Stimulated activated CD4-positive, alpha-beta T cell treated with anti-CD3 and anti-CD28 coated beads, Interleukin-4, amount 100 ng/mL, for 24 hours (primary cell): ENCODE results near the gene LIME1.
"Not testable (repeated sequence)": the region's sequence is repeated elsewhere in the genome, so short reads cannot be mapped to it uniquely, and the experiment has no call there.

Source experiments
- DNase-seq: peaks from one replicate; pipeline ENCODE4 v3.0.0-alpha.2; 2020

Gene LIME1

DNA sequence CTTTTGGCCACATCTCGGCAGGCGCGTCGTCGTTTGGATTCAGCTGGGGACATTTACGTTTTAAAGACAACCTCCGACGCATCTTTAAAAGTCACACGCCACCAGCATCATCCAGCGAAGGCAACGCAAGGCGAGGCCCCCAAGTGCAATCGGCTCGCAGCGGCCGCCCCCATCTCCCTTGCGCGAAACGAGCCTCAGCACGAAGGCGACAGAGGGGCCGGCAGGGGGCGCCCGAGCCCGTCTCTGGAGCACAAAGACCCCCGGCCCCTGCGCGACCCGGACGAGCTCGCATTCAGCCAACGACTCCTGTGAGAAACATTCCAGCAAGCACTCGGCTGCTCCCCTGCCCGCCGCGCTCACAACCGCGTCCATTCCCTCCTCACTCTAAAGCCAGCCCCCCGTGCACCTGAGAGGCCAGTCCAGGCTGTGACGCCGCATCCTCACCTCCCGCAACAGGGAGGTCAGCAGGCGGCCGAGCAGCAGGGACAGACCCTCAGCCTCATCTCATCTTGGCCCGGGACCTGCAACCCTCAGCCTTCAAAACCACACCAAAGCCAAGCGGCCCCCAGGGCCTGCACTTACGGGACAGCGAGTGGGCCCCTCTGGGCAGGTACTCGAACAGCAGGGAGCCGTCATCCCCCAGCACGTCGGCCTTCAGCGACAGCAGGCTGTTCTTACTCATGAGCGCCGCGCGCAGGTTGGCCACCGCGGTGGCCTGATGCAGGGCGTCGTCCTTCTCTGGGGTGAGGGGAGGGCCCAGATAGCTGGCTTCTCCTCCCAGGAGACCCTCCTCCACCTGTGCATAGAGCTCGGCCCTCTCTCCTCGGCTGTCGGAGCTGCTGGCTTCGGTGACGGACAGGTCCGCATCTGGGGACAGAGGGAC lies 38.9 kb downstream of the LIME1 start:
- DNase-seq = peak; percentile 24

DNA sequence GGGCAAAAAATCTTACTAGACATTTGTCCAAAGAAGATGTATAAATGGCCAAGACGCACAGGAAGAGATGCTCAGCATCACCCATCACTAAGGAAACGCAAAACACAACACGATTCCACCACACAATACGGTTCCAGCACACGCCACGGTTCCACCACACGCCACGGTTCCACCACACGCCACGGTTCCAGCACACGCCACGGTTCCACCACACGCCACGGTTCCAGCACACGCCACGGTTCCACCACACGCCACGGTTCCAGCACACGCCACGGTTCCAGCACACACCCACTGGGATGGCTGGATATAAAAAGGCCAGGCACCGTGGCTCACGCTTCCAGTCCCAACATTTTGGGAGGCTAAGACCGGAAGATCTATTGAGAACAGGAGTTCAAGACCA lies 40.4 kb downstream of the LIME1 start:
- DNase-seq = not testable (repeated sequence)

DNA sequence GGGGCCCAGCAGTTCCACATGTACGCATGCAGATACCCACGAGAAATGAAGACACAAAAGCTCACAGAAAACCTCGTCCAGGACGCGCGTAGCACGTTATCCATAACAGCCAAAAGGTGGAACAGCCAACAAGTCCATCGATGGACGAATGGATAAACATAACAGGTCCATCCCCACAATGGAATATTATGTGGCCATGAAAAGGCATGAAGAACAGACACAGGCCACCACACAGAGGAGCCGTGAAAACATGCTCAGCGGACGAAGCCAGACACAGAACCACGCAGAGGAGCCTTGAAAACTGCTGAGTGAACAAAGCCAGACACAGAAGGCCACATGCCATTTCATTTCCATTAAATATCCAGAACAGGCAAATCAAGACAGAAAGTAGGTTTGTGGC lies 41.1 kb downstream of the LIME1 start:
- DNase-seq = no peak

DNA sequence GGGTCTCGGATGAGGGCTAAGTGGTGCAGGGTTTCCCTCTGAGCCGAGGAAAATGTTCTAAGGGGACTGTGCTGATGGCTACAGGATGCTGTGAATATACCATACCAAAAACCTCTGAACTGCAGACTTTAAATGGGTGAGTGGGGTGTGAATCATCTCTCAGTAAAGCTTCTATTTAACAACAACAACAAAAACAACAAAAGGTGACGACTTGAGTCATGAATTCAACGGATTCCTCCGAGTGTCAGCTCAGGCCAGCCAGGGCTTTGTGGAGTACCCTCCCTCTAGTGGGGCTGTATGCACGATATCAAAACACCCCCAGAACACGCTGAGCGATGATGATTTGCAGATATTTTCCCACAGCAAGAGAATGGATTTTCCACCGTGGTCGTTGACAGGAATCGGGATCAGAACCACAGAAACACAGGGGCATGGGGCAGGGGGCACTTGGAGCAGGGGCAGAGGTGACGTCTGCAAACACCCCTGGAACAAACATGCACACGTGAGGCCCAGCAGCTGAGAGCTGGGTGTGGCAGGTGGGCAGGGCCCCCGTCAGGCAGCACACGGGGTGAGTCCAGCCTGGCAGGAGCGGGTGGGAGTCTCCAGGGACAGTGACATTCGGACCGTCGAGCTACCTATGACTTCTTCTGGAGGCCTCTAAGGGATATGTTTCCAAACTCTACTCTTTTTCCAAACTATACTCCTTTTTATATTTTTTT lies 41.7 kb downstream of the LIME1 start:
- DNase-seq = no peak

DNA sequence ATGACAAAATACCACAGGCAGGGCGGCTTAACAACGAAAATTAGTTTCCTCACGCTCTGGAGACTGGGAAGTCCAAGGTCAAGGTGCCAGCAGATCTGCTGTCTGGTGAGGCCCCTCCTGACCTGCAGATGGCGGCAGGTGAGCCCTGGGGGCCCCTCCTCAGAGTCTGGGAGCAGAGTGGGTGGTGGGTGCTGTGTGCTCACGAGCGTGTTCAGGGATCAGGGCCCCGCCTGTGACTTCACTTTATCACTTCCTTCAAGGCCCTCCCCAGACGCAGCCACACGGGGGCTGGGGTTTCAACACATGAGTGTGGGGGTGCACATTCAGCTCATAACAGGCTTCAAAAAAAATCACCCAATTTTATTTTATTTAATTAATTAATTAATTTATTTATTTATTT lies 42.4 kb downstream of the LIME1 start:
- DNase-seq = no peak

DNA sequence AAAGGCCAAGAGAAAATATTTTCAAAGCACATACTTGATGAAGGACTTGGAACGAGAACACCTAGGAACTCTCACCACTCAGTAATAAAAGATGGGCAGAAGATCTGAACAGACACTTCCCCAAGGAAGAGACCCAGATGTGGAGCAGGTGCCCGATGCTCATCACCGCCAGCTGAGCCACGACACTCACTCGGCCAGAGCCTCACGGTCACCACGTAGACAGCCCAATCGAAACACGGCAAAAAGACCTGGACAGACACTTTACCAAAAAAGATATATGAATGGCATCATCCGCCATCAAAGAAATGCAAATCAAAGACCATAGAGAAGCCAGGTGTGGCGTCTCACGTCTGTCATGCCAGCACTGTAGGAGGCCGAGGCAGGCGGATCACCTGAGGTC lies 44.7 kb downstream of the LIME1 start:
- DNase-seq = no peak

DNA sequence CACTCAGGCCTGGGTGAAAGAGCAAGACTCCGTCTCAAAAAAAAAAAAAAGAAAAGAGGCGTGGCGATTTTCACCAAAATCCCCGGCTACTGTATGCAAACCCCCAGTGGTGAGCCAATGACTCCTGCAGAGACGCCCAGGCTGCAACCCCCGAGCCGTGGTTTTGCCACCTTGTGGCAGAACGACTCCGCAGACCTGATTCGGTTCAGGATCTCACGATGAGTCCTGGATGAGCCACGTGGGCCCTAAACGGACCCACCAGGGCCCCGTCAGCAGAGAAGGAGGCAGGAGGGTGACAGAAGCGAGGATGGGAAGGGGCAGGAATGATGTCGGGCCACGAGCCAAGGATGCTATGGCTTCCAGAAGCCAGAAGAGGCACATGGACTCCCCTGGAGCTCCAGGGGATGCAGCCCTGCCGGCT lies 45.6 kb downstream of the LIME1 start:
- peak; percentile 33 for DNase-seq

DNA sequence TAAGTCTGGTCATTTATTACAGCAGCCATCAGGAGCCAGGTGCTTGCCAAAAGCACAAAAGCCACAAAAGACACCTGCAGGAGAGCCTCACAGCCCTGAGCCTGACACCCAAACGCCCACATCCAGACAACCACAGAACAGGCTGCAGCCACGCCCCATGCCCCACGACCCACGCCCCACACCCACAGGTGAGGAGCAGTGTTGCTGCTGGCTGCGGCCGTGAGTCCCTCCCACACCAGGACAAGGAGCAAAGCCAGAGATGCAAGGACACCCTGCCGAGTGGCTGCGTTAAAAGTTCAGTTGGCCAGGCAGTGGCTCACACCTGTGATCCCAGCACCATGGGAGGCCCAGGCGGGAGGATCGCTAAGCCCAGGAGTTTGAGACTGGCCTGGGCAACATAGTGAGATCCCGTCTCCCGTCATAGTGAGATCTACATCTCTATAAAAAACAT lies 46.1 kb downstream of the LIME1 start:
- no peak for DNase-seq

DNA sequence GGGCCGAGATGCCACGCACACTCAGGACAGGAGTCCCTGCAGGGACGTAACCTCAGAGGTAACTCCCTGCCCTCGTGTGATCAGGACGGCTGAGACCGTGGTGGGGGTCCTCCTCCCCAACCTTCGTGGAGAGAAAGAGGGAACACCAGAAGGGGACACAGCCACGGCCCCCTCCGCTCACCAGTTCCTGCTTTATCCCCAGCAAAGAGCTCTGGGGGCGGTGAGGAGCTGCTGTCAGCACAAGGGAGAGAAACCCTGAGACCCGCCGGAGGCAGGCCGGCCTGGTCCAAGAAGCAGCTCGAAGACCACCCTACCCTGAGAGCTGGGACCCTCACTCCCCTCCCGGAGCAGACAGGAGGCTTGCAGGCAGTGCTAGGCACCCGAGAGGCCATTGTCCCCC lies 47.5 kb downstream of the LIME1 start:
- DNase-seq = no peak

DNA sequence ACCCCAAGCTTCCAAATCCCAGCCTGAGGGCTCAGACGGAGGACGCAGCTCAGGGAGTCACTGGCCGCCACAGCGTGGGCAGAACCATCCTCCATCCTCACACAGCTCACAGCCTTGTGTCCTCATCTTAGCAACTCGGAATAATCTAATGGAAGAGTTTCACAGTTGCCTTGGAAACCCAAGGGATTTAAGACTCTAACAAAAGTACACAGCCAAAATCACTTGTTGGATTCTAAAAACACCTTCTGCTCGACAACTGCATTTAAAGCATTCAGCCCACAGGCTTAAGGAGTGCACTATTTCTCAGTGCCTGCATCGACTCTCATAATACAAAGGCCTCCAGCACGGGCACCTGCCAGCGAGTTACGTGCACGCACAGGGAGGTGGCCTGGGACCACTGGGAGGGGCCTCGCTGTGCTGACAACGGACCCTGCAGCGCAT lies 49.2 kb downstream of the LIME1 start:
- DNase-seq = no peak

DNA sequence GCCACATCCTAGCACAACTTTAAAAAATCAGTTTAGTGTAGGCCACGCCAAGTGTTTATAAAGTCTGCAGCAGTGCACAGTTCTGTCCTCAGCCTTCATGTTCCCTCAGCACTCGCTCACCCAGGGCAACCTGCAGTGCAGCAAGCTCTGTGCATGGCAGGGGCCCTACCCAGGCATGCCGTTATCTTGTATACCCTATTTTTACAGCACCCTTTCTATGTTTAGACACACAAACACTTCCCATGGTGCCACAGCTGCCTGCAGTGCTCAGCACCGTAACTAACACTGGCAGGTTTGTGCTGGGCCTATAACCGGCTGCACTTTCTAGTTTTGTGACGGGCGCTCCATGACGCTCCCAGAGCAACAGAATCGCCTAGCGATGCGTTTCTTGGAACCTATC lies 50.8 kb downstream of the LIME1 start:
- DNase-seq = no peak

DNA sequence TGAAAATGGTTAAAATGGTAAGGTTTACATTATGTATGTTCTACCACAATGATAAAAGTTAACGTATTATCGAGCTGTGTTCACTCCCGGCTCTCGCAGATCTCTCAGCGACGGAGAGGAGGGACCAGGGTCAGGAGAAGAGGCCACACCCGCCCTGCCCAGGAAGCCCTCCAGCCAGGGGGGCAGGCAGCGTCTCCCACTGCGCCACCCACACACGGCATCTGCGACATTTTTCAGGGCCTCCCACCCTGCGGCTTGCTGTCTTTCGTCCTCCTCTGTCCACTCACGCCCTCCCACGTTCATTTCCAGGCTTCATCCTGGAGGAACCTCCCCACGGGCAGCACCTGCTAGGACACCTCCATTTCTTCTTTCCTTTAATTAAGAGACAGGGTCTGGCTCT lies 51.3 kb downstream of the LIME1 start:
- no peak for DNase-seq
